Ishikawa (cell line): ENCODE results near the gene IWS1.

Source experiments
- CEBPB ChIP-seq: IDR thresholded peaks from 2 replicates; pipeline ENCODE4 v1.6.1; 2012
- CREB1 ChIP-seq: IDR thresholded peaks from 2 replicates; pipeline ENCODE4 v1.6.1; 2012; ENCODE audit warnings: low read depth
- EGR1 ChIP-seq: IDR thresholded peaks from 2 replicates; pipeline ENCODE4 v1.6.1; 2012
- EP300 ChIP-seq: IDR thresholded peaks from 2 replicates; pipeline ENCODE4 v1.6.1; 2012; ENCODE audit warnings: borderline replicate concordance
- FOXM1 ChIP-seq: IDR thresholded peaks from 2 replicates; pipeline ENCODE4 v1.6.1; 2012; ENCODE audit warnings: low read depth, borderline replicate concordance
- MAX ChIP-seq: IDR thresholded peaks from 2 replicates; pipeline ENCODE4 v1.6.1; 2012
- NFIC ChIP-seq: IDR thresholded peaks from 2 replicates; pipeline ENCODE4 v1.6.1; 2012
- RAD21 ChIP-seq: IDR thresholded peaks from 2 replicates; pipeline ENCODE4 v1.6.1; 2012; ENCODE audit warnings: low read depth
- REST ChIP-seq: IDR thresholded peaks from 2 replicates; pipeline ENCODE4 v1.6.1; 2012; ENCODE audit warnings: low read depth, mild to moderate bottlenecking
- TAF1 ChIP-seq: IDR thresholded peaks from 2 replicates; pipeline ENCODE4 v1.6.1; 2012; ENCODE audit warnings: low read depth, mild to moderate bottlenecking
- TCF12 ChIP-seq: IDR thresholded peaks from 2 replicates; pipeline ENCODE4 v1.6.1; 2012; ENCODE audit warnings: low read depth
- TEAD4 ChIP-seq: IDR thresholded peaks from 2 replicates; pipeline ENCODE4 v1.6.1; 2012
- USF1 ChIP-seq: IDR thresholded peaks from 2 replicates; pipeline ENCODE4 v1.6.1; 2012
- YY1 ChIP-seq: IDR thresholded peaks from 2 replicates; pipeline ENCODE4 v1.6.1; 2012; ENCODE audit warnings: low read depth
- ZBTB7A ChIP-seq: IDR thresholded peaks from 2 replicates; pipeline ENCODE4 v1.6.1; 2012; ENCODE audit warnings: low read depth

IWS1 gene

GRCh38 chr2:127565261-127566138 is 39.2 kb upstream of the IWS1 start:
- TF ChIP-seq CEBPB (no peak), USF1 (no peak), CREB1 (no peak), MAX (no peak), RAD21 (no peak), FOXM1 (no peak), TCF12 (no peak), TAF1 (no peak), ZBTB7A (no peak), REST (no peak), TEAD4 (no peak), EGR1 (no peak), NFIC (no peak)

- TF ChIP-seq TEAD4 (no peak), EP300 (no peak), ZBTB7A (no peak), FOXM1 (no peak), RAD21 (no peak), CEBPB (no peak), REST (no peak), TAF1 (no peak), TCF12 (no peak), YY1 (no peak), MAX (no peak), CREB1 (no peak), NFIC (no peak), EGR1 (no peak), USF1 (no peak)
Observed at GRCh38 chr2:127564429-127565260, 38.4 kb upstream of the IWS1 start.

- TF ChIP-seq CREB1 (no peak), TCF12 (no peak), FOXM1 (no peak), NFIC (no peak), EP300 (no peak), ZBTB7A (no peak), YY1 (no peak), EGR1 (no peak), TAF1 (no peak), RAD21 (no peak), REST (no peak), CEBPB (no peak), MAX (no peak)
Observed at GRCh38 chr2:127563458-127564428, 37.5 kb upstream of the IWS1 start.
